Neural cell (in vitro differentiated cells): ENCODE data around the gene HEBP2. TPM values are rescaled to one million over a fixed set of nuclear protein-coding genes. Genes with fewer than 3 reads are reported as not detected.

Experiments used
- H2AFZ ChIP-seq: fragments of 200-600, 300-800 bp; sonication (generic), shearing (Covaris generic); 2 replicates; pipeline ENCODE4 v1.6.0; 2014; ENCODE audit warnings: low read depth, mild to moderate bottlenecking, antibody characterized with exemption, low read length, moderate library complexity
- H3F3A ChIP-seq: fragments of 200-600 bp; shearing (Covaris generic); 2 replicates; pipeline ENCODE4 v1.6.1; 2016; ENCODE audit warnings: mild to moderate bottlenecking, moderate library complexity, mixed read lengths, antibody characterized with exemption, low read length; ENCODE audit not compliant: insufficient read depth, poor library complexity, severe bottlenecking
- H3K27ac ChIP-seq: fragments of 200-600, 300-800 bp; sonication (generic), shearing (Covaris generic); 2 replicates; pipeline ENCODE4 v1.5.1; 2014; ENCODE audit warnings: mild to moderate bottlenecking, low read length, moderate library complexity
- H3K27me3 ChIP-seq: fragments of 300-800, 200-600 bp; sonication (generic), shearing (Covaris generic); 2 replicates; pipeline ENCODE4 v1.6.0; 2014; ENCODE audit warnings: mild to moderate bottlenecking, low read depth, low read length, moderate library complexity; ENCODE audit not compliant: insufficient read depth
- H3K36me3 ChIP-seq: fragments of 300-800, 200-600 bp; sonication (generic), shearing (Covaris generic); 2 replicates; pipeline ENCODE4 v1.5.1; 2014; ENCODE audit warnings: mild to moderate bottlenecking, antibody characterized with exemption, low read length, moderate library complexity; ENCODE audit not compliant: insufficient read depth
- H3K4me2 ChIP-seq: fragments of 300-800, 200-600 bp; sonication (generic), shearing (Covaris generic); 2 replicates; pipeline ENCODE4 v1.6.0; 2014; ENCODE audit warnings: mild to moderate bottlenecking, low read length
- H3K4me3 ChIP-seq: fragments of 300-800, 200-600 bp; sonication (generic), shearing (Covaris generic); 2 replicates; pipeline ENCODE4 v1.5.1; 2014; ENCODE audit warnings: mild to moderate bottlenecking, low read length, moderate library complexity
- H3K79me2 ChIP-seq: fragments of 200-600 bp; shearing (Covaris generic); replicated peaks from 2 replicates; pipeline ENCODE4 v1.6.0; 2014; ENCODE audit warnings: mild to moderate bottlenecking, low read length, moderate library complexity; ENCODE audit not compliant: insufficient read depth
- H3K9ac ChIP-seq: fragments of 300-800, 200-600 bp; sonication (generic), shearing (Covaris generic); 2 replicates; pipeline ENCODE4 v1.6.1; 2016; ENCODE audit warnings: mild to moderate bottlenecking, low read length, mixed read lengths
- H3K9me2 ChIP-seq: fragments of 200-600 bp; shearing (Covaris generic); 2 replicates; pipeline ENCODE4 v1.6.1; 2016; ENCODE audit warnings: mild to moderate bottlenecking, low read length, mixed read lengths; ENCODE audit not compliant: insufficient read depth
- H3K9me3 ChIP-seq: fragments of 200-600, 300-800 bp; sonication (generic), shearing (Covaris generic); 2 replicates; pipeline ENCODE4 v1.6.1; 2016; ENCODE audit warnings: mild to moderate bottlenecking, mixed run types, low read length, moderate library complexity, mixed read lengths
- H4K20me1 ChIP-seq: fragments of 200-600 bp; shearing (Covaris generic); 2 replicates; pipeline ENCODE4 v1.6.1; 2016; ENCODE audit warnings: mild to moderate bottlenecking, mixed run types; ENCODE audit not compliant: insufficient read depth
- EP300 ChIP-seq: fragments of 450-650 bp; conservative IDR thresholded peaks from 2 replicates; pipeline ENCODE4 v1.6.1; 2014; ENCODE audit warnings: antibody characterized with exemption, mild to moderate bottlenecking, moderate library complexity; ENCODE audit not compliant: poor library complexity, severe bottlenecking
- EZH2 ChIP-seq: fragments of 200-600, 300-800 bp; shearing (Covaris generic), sonication (generic); IDR thresholded peaks from 2 replicates; pipeline ENCODE4 v1.6.1; 2014; ENCODE audit warnings: antibody characterized with exemption, low read length, borderline replicate concordance, mild to moderate bottlenecking; ENCODE audit not compliant: insufficient read depth, poor library complexity, severe bottlenecking
- MXI1 ChIP-seq: fragments of 450-650 bp; conservative IDR thresholded peaks from 2 replicates; pipeline ENCODE4 v1.6.1; 2014; ENCODE audit warnings: antibody characterized with exemption, mild to moderate bottlenecking; ENCODE audit not compliant: poor library complexity, severe bottlenecking
- POLR2AphosphoS5 ChIP-seq: IDR thresholded peaks from 2 replicates; pipeline ENCODE4 v1.6.1; 2012
- RAD21 ChIP-seq: fragments of 450-650 bp; conservative IDR thresholded peaks from 2 replicates; pipeline ENCODE4 v1.6.1; 2014; ENCODE audit warnings: antibody characterized with exemption, mild to moderate bottlenecking, moderate library complexity
- SMC3 ChIP-seq: fragments of 450-650 bp; conservative IDR thresholded peaks from 2 replicates; pipeline ENCODE4 v1.6.1; 2014; ENCODE audit warnings: antibody characterized with exemption, mild to moderate bottlenecking, moderate library complexity; ENCODE audit not compliant: poor library complexity
- TAF1 ChIP-seq: IDR thresholded peaks from 2 replicates; pipeline ENCODE4 v1.6.1; 2012; ENCODE audit warnings: low read depth
- polyA plus RNA-seq: library from polyadenylated mRNA; depleted of rRNA; stranded (reverse); fragments of >200 nt; gene quantifications from 2 replicates; pipeline ENCODE4 v1.2.3, GENCODE V29; 2014
- TF ChIP-seq, protein P1 (sequence below): fragments of 450-650 bp; IDR thresholded peaks from 2 replicates; pipeline ENCODE4 v1.5.1; 2014; ENCODE audit warnings: antibody characterized with exemption, mild to moderate bottlenecking, moderate library complexity; ENCODE audit not compliant: poor library complexity, severe bottlenecking
- TF ChIP-seq, protein P2 (sequence below): IDR thresholded peaks from 2 replicates; pipeline ENCODE4 v1.6.1; 2012; ENCODE audit warnings: borderline replicate concordance

Gene HEBP2
- polyA plus RNA-seq, 1 donor from 2014 or later = 3.0 TPM

GRCh38 chr6:138370631-138371451 lies 33.2 kb upstream of the HEBP2 start:
- H4K20me1 ChIP-seq = no peaks in the 10 kb centered on the region
- H3F3A ChIP-seq = no peaks in the 10 kb centered on the region
- H3K4me2 ChIP-seq = no peak overlapping the region
- no peak overlapping the region for H3K27ac ChIP-seq
- H3K4me3 ChIP-seq = no peak overlapping the region
- H3K27me3 ChIP-seq = no peaks in the 10 kb centered on the region
- no peaks in the 10 kb centered on the region for H3K79me2 ChIP-seq
- H2AFZ ChIP-seq = no peak overlapping the region
- H3K9me2 ChIP-seq = no peaks in the 10 kb centered on the region
- no peaks in the 10 kb centered on the region for H3K36me3 ChIP-seq
- no peaks in the 10 kb centered on the region for H3K9me3 ChIP-seq
- no peak overlapping the region for H3K9ac ChIP-seq
- TF ChIP-seq EP300 (no peak), SMC3 (no peak), TAF1 (no peak)

DNA sequence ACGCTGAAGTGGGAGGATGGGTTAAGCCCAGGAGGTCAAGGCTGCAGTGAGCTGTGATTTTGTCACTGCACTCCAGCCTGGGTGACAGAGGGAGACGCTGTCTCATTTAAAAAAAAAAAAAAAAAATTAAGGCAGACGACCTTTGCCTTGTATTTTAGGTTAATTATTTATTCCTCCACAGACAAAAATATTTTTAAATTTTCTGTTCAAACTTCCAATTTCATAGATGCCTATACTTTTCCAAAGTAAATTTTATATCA lies 32.6 kb upstream of the HEBP2 start:
- Histone ChIP-seq H3K4me3 (no peak overlapping the region), H2AFZ (no peak overlapping the region), H3K36me3 (no peaks in the 10 kb centered on the region), H3F3A (no peaks in the 10 kb centered on the region), H3K27ac (no peak overlapping the region), H3K4me2 (no peak overlapping the region), H3K9me3 (no peaks in the 10 kb centered on the region), H3K79me2 (no peaks in the 10 kb centered on the region), H3K27me3 (no peaks in the 10 kb centered on the region), H4K20me1 (no peaks in the 10 kb centered on the region), H3K9me2 (no peaks in the 10 kb centered on the region), H3K9ac (no peak overlapping the region)
- no peak for TF ChIP-seq MXI1

GRCh38 chr6:138371720-138372119 lies 32.3 kb upstream of the HEBP2 start:
- Histone ChIP-seq H2AFZ (no peak overlapping the region), H3K9ac (no peak overlapping the region), H3F3A (no peaks in the 10 kb centered on the region), H4K20me1 (no peaks in the 10 kb centered on the region), H3K9me3 (no peaks in the 10 kb centered on the region), H3K36me3 (no peaks in the 10 kb centered on the region), H3K4me3 (no peak overlapping the region), H3K79me2 (no peaks in the 10 kb centered on the region), H3K27me3 (no peaks in the 10 kb centered on the region), H3K4me2 (no peak overlapping the region), H3K9me2 (no peaks in the 10 kb centered on the region), H3K27ac (no peak overlapping the region)
- TF ChIP-seq SMC3 (no peak), RAD21 (no peak), MXI1 (no peak), POLR2AphosphoS5 (no peak), EP300 (no peak), TAF1 (no peak), EZH2 (no peak)
- TF ChIP-seq, protein P1, sequence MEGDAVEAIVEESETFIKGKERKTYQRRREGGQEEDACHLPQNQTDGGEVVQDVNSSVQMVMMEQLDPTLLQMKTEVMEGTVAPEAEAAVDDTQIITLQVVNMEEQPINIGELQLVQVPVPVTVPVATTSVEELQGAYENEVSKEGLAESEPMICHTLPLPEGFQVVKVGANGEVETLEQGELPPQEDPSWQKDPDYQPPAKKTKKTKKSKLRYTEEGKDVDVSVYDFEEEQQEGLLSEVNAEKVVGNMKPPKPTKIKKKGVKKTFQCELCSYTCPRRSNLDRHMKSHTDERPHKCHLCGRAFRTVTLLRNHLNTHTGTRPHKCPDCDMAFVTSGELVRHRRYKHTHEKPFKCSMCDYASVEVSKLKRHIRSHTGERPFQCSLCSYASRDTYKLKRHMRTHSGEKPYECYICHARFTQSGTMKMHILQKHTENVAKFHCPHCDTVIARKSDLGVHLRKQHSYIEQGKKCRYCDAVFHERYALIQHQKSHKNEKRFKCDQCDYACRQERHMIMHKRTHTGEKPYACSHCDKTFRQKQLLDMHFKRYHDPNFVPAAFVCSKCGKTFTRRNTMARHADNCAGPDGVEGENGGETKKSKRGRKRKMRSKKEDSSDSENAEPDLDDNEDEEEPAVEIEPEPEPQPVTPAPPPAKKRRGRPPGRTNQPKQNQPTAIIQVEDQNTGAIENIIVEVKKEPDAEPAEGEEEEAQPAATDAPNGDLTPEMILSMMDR = no peak
- TF ChIP-seq, protein P2, sequence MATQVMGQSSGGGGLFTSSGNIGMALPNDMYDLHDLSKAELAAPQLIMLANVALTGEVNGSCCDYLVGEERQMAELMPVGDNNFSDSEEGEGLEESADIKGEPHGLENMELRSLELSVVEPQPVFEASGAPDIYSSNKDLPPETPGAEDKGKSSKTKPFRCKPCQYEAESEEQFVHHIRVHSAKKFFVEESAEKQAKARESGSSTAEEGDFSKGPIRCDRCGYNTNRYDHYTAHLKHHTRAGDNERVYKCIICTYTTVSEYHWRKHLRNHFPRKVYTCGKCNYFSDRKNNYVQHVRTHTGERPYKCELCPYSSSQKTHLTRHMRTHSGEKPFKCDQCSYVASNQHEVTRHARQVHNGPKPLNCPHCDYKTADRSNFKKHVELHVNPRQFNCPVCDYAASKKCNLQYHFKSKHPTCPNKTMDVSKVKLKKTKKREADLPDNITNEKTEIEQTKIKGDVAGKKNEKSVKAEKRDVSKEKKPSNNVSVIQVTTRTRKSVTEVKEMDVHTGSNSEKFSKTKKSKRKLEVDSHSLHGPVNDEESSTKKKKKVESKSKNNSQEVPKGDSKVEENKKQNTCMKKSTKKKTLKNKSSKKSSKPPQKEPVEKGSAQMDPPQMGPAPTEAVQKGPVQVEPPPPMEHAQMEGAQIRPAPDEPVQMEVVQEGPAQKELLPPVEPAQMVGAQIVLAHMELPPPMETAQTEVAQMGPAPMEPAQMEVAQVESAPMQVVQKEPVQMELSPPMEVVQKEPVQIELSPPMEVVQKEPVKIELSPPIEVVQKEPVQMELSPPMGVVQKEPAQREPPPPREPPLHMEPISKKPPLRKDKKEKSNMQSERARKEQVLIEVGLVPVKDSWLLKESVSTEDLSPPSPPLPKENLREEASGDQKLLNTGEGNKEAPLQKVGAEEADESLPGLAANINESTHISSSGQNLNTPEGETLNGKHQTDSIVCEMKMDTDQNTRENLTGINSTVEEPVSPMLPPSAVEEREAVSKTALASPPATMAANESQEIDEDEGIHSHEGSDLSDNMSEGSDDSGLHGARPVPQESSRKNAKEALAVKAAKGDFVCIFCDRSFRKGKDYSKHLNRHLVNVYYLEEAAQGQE = no peak
